GM12873 (cell line): ENCODE results near the gene METTL25B.

Experiments
- TF ChIP-seq, protein P1 (sequence below): IDR thresholded peaks from 2 replicates; pipeline ENCODE4 v1.5.1; 2012; ENCODE audit warnings: low read depth, mild to moderate bottlenecking, moderate library complexity, low read length, control low read depth; ENCODE audit not compliant: insufficient read depth; ENCODE audit errors: missing control alignments

The METTL25B gene

DNA sequence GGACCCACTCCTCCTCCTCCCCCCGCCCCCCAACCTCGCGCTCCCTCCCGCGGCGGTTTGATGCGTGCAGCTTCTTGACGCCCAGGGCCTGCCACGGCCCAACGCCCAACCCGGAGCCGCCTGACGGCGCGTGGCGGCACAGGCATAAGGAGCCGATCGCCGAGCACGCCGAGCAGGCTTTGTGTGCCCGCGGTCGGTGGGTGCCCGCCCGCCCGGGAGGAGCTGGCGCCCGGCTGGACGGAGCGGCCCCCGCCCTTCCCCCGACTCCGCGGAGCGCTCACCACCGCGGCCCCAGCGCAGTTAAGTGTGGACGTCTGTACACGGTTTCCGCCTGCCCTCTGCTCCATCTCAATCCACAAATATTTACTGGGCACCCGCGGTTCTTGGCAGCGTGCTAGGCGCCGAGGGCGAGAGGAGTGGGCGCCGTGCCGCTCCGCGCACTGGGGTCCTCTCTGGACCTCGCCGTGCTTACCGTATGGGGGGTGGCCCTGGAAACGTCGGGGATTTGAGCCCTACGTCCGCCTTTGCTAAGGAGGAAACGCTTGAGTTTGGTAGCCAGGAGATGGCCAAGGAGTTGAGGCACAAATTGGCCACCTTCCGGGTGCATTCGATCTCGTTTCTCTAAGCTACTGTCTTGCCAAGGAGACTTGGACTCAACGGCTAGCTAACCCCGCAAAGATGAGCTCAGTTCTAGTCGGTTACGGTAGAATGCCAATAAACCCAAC, 23.6 kb downstream of the METTL25B start:
- TF ChIP-seq, protein P1, sequence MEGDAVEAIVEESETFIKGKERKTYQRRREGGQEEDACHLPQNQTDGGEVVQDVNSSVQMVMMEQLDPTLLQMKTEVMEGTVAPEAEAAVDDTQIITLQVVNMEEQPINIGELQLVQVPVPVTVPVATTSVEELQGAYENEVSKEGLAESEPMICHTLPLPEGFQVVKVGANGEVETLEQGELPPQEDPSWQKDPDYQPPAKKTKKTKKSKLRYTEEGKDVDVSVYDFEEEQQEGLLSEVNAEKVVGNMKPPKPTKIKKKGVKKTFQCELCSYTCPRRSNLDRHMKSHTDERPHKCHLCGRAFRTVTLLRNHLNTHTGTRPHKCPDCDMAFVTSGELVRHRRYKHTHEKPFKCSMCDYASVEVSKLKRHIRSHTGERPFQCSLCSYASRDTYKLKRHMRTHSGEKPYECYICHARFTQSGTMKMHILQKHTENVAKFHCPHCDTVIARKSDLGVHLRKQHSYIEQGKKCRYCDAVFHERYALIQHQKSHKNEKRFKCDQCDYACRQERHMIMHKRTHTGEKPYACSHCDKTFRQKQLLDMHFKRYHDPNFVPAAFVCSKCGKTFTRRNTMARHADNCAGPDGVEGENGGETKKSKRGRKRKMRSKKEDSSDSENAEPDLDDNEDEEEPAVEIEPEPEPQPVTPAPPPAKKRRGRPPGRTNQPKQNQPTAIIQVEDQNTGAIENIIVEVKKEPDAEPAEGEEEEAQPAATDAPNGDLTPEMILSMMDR, result no peak

DNA sequence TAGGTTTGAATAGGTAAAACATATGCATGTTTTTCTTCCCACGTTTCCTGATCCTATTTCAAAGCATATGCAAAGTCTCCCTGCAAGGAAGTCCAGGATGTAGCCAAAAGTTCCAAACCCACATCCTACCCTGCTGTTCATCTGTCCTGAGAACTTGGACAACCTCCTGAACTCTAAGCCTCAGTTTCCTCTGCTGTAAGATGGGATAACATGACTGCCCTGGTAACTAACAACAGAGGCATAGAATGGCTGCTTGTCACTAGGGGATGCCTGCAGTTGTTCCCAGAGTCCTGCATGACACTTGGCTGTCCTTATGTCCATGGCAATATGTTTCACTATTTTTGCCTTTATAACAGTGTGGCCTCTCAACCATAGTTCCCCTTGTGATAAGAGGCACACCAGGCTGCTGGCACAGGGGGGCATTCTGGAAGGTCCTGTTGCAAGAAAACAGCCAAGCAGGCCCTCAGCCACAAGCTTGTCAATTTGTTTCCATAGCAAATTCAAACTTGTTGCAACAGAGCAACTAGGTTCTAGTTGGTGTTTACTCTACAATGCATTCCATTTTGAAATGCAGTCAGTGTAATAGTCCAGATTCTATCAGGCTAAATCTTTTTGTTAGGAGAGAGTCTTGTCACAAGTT, 24.7 kb downstream of the METTL25B start:
- TF ChIP-seq, protein P1, result no peak

DNA sequence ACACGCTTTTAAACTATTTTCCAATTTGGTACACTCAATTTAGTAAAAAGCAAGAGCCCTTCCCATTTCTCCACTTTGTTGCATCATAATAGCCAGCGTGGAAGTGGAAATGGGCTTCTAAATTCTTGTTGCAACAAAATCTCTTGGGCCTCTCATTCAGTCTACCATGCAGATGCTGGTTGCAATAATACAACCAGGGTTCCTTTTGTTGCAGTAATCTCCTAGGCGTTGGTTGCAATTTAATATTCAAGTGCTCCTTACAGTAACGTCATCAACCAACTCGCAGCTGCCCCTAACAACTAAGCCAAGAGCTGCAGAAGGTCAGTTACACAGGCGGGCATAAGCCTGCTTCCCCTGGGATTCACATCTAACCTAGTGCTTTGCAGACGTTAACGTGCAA, 25.9 kb downstream of the METTL25B start:
- TF ChIP-seq, protein P1, result no peak

DNA sequence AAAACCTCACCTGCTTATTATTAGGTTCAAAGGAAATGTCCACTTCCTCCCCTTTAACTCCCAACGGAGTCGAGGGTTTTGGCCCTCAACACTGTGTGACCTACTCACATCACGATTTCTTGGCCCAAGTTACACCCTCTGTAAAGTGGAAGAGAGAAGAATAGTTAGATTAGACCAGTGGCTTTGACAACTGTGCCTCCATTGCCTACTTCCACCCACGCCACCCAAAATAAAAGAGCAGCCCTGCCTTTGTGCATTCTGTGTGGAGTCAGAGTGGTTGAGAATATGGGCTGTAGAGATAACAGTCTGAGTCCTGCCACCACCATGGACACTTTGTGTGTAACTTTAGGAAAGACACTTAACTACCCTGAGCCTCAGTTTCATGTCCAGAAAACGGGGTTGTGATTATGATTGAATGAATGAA, 27.3 kb downstream of the METTL25B start:
- TF ChIP-seq, protein P1, result no peak

DNA sequence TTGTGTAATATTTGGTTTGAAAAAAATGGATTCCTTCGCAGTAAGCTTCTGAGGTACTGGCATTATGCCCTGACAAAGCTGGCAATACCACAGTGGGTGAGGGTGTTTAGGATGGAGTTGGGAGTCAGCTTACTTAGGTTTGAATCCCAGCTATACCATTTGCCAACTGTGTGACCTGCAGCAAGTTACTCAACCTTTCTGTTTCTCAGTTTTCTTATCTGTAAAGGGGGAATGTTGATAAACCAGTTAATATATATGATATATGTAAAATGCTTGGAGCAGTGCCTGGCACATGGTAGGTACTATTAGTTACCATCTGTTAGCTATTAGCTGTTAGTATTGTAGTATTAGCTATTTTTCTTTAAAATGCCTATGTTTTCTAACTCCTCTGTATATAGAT, 28.1 kb downstream of the METTL25B start:
- TF ChIP-seq, protein P1, result no peak

DNA sequence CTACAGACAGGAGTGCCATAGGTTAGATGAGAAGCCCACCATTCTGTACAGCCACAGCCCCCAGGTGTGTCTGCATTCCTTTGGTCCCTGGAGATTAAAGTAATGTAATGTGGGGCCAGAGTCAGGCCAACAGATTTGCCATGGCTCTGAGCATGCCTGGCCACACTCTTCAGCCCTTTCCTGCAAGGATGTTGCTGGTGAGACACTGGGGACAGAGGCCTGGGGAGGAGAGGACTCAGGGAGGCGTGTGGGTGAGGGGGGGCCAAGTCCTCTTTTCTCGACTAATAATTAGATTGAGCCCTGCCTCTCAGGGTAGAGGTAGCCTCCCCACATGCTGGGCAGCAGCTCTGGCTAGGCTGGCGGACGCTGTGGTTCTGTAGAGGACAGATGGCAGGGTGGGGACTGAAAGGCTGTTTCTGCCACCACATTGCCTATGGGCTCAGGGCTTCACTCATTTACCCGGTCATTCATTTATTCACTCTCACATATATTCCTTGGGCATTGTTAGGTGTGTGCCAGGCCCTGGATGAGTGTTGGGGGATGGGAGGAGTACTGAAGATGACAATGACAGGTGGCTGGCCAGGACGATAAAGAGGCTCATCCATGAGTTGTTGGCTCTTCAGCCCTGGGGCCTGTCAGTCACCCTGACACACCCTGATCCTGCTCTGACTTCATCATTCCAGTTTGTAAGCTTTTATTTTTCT, 32.0 kb downstream of the METTL25B start:
- TF ChIP-seq, protein P1, result no peak

DNA sequence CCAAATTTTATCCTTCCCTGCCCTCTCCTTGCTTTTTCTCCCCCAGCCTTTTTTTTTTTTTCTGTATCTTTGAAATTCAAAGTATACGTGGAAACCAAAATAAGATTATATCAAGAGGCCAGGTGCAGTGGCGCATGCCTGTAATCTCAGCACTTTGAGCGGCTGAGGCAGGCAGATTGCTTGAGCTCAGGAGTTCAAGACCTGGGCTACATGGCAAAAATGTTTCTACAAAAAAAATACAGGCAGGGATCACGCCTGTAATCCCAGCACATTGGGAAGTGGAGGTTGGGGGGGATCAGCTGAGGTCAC, 32.5 kb downstream of the METTL25B start:
- TF ChIP-seq, protein P1, result no peak
